Measurements from ENCODE around the gene OTUD5.
A peak's percentile ranks its signal among the peaks of the same experiment; 100 is the strongest.

OTUD5 gene

DNA sequence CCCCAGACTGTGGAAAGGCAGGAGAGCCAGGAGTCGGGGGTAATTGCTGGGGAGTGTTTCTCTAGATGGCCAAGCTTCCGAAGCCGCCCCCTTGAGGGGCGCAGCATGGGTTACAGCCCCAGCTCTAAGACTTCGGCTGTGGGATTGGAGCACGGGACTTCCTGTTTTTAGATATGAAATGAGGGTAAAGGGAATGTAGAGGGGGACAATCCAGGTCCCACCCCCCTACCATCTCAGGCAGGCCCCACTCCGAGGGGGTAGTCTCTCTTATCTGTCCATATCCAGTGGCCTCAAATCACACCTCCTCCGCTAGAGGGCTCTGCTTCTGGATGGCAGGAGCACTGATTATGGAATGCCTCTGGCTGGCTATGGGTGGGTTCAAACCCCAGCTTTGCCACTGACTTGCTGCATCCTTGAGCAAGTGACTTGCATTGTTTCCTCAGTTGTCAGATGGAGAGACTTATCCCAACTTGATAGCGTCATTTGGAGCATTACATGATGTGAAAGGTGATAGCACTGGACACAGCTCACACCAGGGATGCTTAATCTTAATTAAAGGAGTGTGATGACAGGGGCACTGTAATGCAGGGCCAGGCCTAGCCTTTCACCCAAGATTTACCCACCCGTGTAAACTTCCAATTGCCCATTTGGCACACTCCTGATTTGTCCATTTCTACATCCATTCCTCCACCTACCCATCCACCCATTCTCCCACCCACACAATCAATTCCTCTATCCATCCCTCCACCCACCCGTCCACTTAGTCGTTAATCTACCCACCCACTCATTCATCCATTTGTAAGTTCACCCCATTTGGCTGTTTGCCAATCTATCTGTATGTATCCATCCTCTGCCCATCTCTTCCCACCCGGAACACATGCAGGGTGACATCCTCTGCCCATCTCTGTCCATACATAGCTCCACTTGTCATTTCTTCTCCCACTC lies 15.1 kb upstream of the OTUD5 start:
- TF ChIP-seq, protein P1, sequence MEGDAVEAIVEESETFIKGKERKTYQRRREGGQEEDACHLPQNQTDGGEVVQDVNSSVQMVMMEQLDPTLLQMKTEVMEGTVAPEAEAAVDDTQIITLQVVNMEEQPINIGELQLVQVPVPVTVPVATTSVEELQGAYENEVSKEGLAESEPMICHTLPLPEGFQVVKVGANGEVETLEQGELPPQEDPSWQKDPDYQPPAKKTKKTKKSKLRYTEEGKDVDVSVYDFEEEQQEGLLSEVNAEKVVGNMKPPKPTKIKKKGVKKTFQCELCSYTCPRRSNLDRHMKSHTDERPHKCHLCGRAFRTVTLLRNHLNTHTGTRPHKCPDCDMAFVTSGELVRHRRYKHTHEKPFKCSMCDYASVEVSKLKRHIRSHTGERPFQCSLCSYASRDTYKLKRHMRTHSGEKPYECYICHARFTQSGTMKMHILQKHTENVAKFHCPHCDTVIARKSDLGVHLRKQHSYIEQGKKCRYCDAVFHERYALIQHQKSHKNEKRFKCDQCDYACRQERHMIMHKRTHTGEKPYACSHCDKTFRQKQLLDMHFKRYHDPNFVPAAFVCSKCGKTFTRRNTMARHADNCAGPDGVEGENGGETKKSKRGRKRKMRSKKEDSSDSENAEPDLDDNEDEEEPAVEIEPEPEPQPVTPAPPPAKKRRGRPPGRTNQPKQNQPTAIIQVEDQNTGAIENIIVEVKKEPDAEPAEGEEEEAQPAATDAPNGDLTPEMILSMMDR (IDR thresholded peaks at IDR 0.05; ENCODE audit: low read depth, low read length): peak; percentile 67
- H3K4me3 ChIP-seq (ENCODE audit: low read depth, low read length): peak overlapping the region; percentile 30
- H3K9me3 ChIP-seq (ENCODE audit: severe bottlenecking): no peaks in the 10 kb centered on the region
- peaks cover 7% of the 10 kb centered on the region for H3K27me3 ChIP-seq (ENCODE audit: insufficient read depth, low read depth, severe bottlenecking)
- peaks cover 9% of the 10 kb centered on the region; the same call in 1 of the 2 replicates for H3K36me3 ChIP-seq
- H3K27ac ChIP-seq: no peak overlapping the region
- DNase-seq: peak; percentile 63

- DNase-seq: peak; percentile 27
- H3K27me3 ChIP-seq (ENCODE audit: insufficient read depth, low read depth, severe bottlenecking): peaks cover 6% of the 10 kb centered on the region
- TF ChIP-seq, protein P1 (IDR thresholded peaks at IDR 0.05; ENCODE audit: low read depth, low read length): no peak
- H3K36me3 ChIP-seq: peaks cover 5% of the 10 kb centered on the region; the same call in 1 of the 2 replicates
- H3K27ac ChIP-seq: no peak within 1 kb of the TSS
- H3K9me3 ChIP-seq (ENCODE audit: severe bottlenecking): no peaks in the 10 kb centered on the region
- peak within 1 kb of the TSS; percentile 30 for H3K4me3 ChIP-seq (ENCODE audit: low read depth, low read length)
These were observed 14.1 kb upstream of the OTUD5 start, which contains the start of gene KCND1 for GRCh38 chrX:48971249-48972219. Gene KCND1, minus strand, starts transcription at chrX:48971844. Its CDS starts 1,573 bp downstream, at chrX:48970271.

DNA sequence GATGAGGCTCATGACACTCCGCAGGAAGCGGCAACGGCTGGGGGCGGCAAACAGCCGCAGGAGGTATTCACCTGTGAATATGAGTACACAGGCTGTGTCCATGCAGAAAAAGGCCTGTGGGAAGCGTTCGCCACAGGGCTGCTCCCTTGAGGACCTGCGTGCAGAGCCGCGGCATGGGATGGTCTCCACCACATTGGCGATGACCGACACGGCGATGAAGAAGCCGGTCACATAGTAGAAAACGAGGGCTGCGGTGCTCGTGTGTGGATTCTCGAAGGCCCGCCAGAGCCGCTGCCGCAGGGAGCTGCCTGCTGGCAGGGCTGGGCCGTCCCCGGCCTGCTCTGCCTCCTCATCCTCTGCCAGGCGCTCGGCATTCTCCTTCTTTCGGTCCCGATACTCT lies 12.1 kb upstream of the OTUD5 start:
- Histone ChIP-seq H3K27ac (no peak overlapping the region), H3K27me3 (ENCODE audit: insufficient read depth, low read depth, severe bottlenecking) (peaks cover 7% of the 10 kb centered on the region), H3K36me3 (no peaks in the 10 kb centered on the region), H3K9me3 (ENCODE audit: severe bottlenecking) (no peaks in the 10 kb centered on the region), H3K4me3 (ENCODE audit: low read depth, low read length) (no peak overlapping the region)
- no peak for DNase-seq
- TF ChIP-seq, protein P1 (IDR thresholded peaks at IDR 0.05; ENCODE audit: low read depth, low read length): no peak

- TF ChIP-seq, protein P1 (IDR thresholded peaks at IDR 0.05; ENCODE audit: low read depth, low read length): no peak
- no peaks in the 10 kb centered on the region for H3K9me3 ChIP-seq (ENCODE audit: severe bottlenecking)
- DNase-seq: no peak
These were observed 11.0 kb upstream of the OTUD5 start for GRCh38 chrX:48968377-48968776.

DNA sequence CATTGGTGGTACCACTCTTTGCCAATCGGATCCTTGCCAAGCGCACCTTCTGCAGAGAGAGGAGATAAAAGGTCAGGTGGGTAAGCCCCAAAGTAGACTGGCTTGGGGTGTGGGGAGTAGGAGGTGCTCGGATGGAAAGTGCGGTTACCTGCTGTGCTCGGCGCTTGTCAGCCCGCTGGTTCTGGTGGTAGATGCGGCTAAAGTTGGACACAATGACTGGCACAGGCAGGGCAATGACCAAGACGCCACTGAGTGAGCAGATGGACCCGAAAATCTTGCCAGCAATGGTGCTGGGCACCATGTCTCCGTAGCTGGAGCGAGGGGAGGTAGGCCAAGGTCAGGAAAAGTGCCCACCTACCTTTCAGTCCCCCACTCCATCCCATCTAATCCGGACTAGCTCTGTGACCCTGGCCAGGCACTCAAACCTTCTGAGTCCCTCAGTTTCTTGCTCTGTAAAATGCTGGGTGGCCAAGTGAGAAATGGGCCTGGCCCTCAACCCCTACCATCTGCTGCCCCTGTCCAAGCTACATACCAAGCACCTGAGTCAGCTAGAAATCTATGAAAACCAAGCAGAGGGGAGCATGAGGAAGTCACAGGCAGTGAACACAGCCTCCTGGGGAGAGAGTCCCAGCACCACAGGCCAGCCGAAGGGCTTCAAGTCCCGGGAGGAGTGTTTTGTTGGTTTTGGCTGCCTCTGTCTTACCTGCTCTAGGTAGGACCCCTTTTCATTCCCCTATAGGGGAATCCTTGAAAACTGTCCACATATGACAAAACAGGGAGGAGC lies 9.6 kb upstream of the OTUD5 start:
- Histone ChIP-seq H3K9me3 (ENCODE audit: severe bottlenecking) (no peaks in the 10 kb centered on the region), H3K27me3 (ENCODE audit: insufficient read depth, low read depth, severe bottlenecking) (peaks cover 5% of the 10 kb centered on the region), H3K4me3 (ENCODE audit: low read depth, low read length) (no peak overlapping the region), H3K36me3 (no peaks in the 10 kb centered on the region), H3K27ac (no peak overlapping the region)
- DNase-seq: no peak
- TF ChIP-seq, protein P1 (IDR thresholded peaks at IDR 0.05; ENCODE audit: low read depth, low read length): no peak

More at GRCh38 chrX:48968377-48968776, 11.0 kb upstream of the OTUD5 start:
- Histone ChIP-seq H3K27me3 (ENCODE audit: insufficient read depth, low read depth, severe bottlenecking) (peaks cover 5% of the 10 kb centered on the region), H3K4me3 (ENCODE audit: low read depth, low read length) (no peak overlapping the region), H3K27ac (no peak overlapping the region), H3K36me3 (no peaks in the 10 kb centered on the region)

All from WERI-Rb-1 (cell line).